Thoracic aorta (tissue), 2 donors: ENCODE results near the gene PSMC4. TPM values are rescaled to one million over a fixed set of nuclear protein-coding genes. Genes with fewer than 3 reads are reported as not detected.

Experiments
- ATAC-seq: fragments of 150-250 bp; one replicate; pipeline ENCODE4 v1.8.0; 2017; ENCODE audit warnings: low read depth; ENCODE audit not compliant: insufficient number of reproducible peaks, low FRiP score
- DNase-seq: peaks from one replicate; pipeline ENCODE4 v3.0.0-alpha.2; 2020; ENCODE audit warnings: low spot score
- H3K27ac ChIP-seq, 2 donors: fragments of 200-600 bp; sonication (generic); 1 replicate in 1 of 2; 2 replicates in 1 of 2; pipeline ENCODE4 v1.5.1; 2016; ENCODE audit warnings: mild to moderate bottlenecking in 2 of 2, moderate library complexity in 2 of 2
- H3K27me3 ChIP-seq: fragments of 200-600 bp; sonication (generic); replicated peaks from 2 replicates; pipeline ENCODE4 v1.6.0; 2016; ENCODE audit warnings: mild to moderate bottlenecking; ENCODE audit not compliant: insufficient read depth
- H3K36me3 ChIP-seq: fragments of 200-600 bp; sonication (generic); one replicate; pipeline ENCODE4 v1.5.1; 2016
- H3K4me1 ChIP-seq, 2 donors: fragments of 200-600 bp; sonication (generic); 1 replicate in 1 of 2; 2 replicates in 1 of 2; pipeline versions ENCODE4 v1.5.1 to v1.6.0; 2016; ENCODE audit warnings: low read depth in 2 of 2, mild to moderate bottlenecking in 1 of 2; ENCODE audit not compliant: control insufficient read depth in 1 of 2
- H3K4me3 ChIP-seq: fragments of 200-600 bp; sonication (generic); 2 replicates; pipeline ENCODE4 v1.5.1; 2016; ENCODE audit warnings: mild to moderate bottlenecking
- H3K9me3 ChIP-seq: fragments of 200-600 bp; sonication (generic); 2 replicates; pipeline ENCODE4 v1.5.1; 2016
- total RNA-seq, 2 donors: library from RNA; depleted of rRNA; stranded (reverse); fragments of >200 nt; gene quantifications; one replicate each; pipeline versions ENCODE4 v1.1.0 to v1.2.3, GENCODE V29; 2016
- TF ChIP-seq, protein P1 (sequence below): fragments of 200-600 bp; sonication (generic); IDR thresholded peaks from one replicate; pipeline ENCODE4 v1.5.1; 2019; ENCODE audit warnings: antibody characterized with exemption

PSMC4 gene
- total RNA-seq, 2 donors from 2014 or later, result 71.1 to 93.1 TPM

DNA sequence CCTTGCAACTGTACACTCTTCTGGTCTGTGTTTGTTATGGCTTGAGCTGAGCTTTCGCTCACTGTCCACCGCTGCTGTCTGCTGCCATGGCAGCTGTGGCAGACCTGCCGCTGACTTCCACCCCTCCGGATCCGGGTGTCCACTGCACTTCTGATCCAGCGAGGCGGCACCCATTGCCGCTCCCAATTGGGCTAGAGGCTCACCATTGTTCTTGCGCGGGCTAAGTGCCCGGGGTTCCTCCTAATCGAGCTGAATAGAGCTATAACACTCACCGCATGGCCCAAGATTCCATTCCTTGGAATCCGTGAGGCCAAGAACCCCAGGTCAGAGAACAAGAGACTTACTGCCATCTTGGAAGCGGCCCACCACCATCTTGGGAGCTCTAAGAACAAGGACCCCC is 2.2 kb upstream of the PSMC4 start:
- no peak for ATAC-seq

DNA sequence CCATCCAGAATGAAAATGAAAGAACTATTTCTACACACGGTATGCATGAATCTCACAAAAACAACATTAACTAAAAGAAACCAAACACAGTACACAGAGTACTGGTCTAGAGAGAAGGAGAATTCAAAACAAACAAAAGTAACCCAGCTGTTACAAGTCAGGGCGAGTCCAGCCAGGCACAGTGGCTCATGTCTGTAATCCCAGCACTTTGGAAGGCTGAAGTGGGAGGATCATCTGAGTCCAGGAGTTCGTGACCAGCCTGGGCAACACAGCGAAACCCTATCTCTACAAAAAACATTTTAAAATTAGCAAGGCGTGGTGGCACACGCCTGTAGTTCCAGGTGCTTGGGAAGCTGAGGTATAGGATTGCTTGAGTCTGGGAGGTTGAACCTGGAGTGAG is 1.7 kb upstream of the PSMC4 start:
- Histone ChIP-seq H3K27ac (no peak overlapping the region), H3K4me1 (peaks cover 9 to 16% of the 10 kb centered on the region in 2 donors), H3K9me3 (no peaks in the 10 kb centered on the region), H3K36me3 (peaks cover 3% of the 10 kb centered on the region), H3K27me3 (no peaks in the 10 kb centered on the region), H3K4me3 (no peak overlapping the region)
- DNase-seq (no peak), ATAC-seq (no peak)
- TF ChIP-seq, protein P1, sequence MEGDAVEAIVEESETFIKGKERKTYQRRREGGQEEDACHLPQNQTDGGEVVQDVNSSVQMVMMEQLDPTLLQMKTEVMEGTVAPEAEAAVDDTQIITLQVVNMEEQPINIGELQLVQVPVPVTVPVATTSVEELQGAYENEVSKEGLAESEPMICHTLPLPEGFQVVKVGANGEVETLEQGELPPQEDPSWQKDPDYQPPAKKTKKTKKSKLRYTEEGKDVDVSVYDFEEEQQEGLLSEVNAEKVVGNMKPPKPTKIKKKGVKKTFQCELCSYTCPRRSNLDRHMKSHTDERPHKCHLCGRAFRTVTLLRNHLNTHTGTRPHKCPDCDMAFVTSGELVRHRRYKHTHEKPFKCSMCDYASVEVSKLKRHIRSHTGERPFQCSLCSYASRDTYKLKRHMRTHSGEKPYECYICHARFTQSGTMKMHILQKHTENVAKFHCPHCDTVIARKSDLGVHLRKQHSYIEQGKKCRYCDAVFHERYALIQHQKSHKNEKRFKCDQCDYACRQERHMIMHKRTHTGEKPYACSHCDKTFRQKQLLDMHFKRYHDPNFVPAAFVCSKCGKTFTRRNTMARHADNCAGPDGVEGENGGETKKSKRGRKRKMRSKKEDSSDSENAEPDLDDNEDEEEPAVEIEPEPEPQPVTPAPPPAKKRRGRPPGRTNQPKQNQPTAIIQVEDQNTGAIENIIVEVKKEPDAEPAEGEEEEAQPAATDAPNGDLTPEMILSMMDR, result no peak

More for the DNA sequence above, 2.2 kb upstream of the PSMC4 start:
- Histone ChIP-seq H3K27ac (no peak overlapping the region), H3K36me3 (no peaks in the 10 kb centered on the region), H3K4me1 (peaks cover 9 to 16% of the 10 kb centered on the region in 2 donors), H3K27me3 (no peaks in the 10 kb centered on the region), H3K9me3 (no peaks in the 10 kb centered on the region), H3K4me3 (no peak overlapping the region)
- no peak for DNase-seq
- TF ChIP-seq, protein P1, result no peak

DNA sequence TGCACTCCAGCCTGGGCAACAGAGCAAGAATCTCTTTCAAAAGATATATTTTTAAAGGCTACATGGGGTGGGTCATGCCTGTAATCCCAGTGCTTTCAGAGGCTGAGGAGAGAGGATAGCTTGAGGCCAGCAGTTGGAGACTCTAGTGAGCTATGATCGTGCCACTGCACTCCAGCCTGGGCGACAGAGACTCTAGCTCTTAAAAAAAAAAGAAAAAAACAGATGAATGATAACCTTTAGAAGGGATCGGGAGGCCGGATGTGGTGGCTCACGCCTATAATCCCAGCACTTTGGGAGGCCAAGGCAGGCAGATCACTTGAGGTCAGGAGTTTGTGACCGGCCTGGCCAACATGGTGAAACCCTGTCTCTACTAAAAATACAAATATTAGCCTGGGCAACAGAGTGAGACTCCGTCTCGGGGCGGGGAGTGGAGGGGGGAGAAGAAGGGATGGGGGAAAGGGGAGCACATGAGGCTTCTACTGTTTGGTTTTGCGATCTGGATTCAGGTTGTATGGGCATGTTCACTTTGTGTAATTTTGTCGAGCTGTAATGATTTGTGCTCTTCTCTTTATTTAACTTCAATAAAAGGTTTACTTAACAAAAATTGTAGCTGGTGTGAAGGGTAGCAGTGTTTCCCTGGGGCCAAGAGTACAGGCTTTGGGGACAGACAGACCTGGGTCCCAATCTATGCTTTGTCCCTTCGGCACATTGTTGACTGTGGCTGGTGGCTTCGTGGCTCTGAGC is 1.1 kb upstream of the PSMC4 start:
- DNase-seq, result no peak
- H3K27me3 ChIP-seq, result no peaks in the 10 kb centered on the region
- peak overlapping the region; percentile 83 for H3K4me3 ChIP-seq
- no peak for ATAC-seq
- no peaks in the 10 kb centered on the region for H3K9me3 ChIP-seq
- peak overlapping the region; percentile 84 to 87 for H3K27ac ChIP-seq
- peaks cover 9% of the 10 kb centered on the region for H3K36me3 ChIP-seq
- TF ChIP-seq, protein P1, result no peak
- H3K4me1 ChIP-seq, result peaks cover 9 to 16% of the 10 kb centered on the region in 2 donors

DNA sequence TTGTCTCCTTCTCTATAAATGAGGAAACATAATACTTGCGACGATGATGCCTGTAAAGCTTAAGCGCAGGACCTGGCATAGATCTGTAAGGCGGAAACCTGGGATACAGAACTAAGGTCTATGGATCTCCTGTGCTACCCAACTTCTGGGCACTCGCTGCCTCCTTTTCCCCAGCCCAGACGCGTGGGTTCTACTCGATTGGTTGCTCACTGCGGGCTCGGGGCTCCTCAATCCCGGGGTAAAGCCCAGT is 615 bp upstream of the PSMC4 start:
- peaks cover 9 to 16% of the 10 kb centered on the region in 2 donors for H3K4me1 ChIP-seq
- H3K9me3 ChIP-seq, result no peaks in the 10 kb centered on the region
- peaks cover 12% of the 10 kb centered on the region for H3K36me3 ChIP-seq
- peak overlapping the region; percentile 84 to 87 for H3K27ac ChIP-seq
- DNase-seq (no peak), ATAC-seq (no peak)
- H3K27me3 ChIP-seq, result no peaks in the 10 kb centered on the region
- peak overlapping the region; percentile 83 for H3K4me3 ChIP-seq
- TF ChIP-seq, protein P1, result no peak

DNA sequence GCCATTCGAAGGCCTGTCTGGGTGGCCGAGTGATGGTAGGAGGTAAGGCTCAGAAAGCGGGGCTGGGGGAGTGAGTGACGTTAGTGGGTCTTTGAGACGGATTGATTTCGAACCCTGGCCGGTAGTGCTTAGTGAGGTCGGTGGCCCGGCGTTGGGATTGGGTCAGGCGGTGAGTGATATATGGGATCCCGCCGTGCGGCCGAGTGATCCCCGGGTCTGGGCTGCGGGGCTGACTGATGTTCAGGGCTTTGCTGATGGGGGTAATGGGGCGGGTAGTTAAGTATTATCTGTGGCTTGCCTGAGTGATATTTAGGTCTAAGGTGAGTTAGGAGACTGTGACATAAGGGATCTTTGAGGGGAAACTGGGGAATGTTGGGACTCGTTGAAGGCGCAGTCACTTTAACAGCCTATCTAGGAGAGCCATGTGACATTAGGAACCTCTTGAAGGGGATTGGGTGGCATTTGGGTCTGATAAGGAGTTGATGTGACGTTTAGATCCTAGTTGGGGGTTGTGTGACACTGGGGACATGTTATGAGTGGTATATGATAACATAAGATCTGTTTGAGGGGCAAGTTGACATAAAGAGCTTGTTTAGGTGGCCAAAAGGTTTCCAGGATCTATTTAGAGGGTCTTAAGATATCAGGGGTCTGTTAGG is 543 bp downstream of the PSMC4 start:
- peaks cover 16% of the 10 kb centered on the region for H3K36me3 ChIP-seq
- H3K9me3 ChIP-seq, result no peaks in the 10 kb centered on the region
- H3K27me3 ChIP-seq, result no peaks in the 10 kb centered on the region
- peak; percentile 8 for DNase-seq
- H3K4me3 ChIP-seq, result peak overlapping the region; percentile 83
- ATAC-seq, result no peak
- H3K4me1 ChIP-seq, result peaks cover 9 to 16% of the 10 kb centered on the region in 2 donors
- H3K27ac ChIP-seq, result peak overlapping the region; percentile 72 to 74
- TF ChIP-seq, protein P1, result no peak
